GM10248 (cell line): ENCODE data around the gene FSTL5.

Experiments used
- CTCF ChIA-PET: fragments of 300-600 bp; sonication (Branson Sonifier 250); formaldehyde crosslinking; extraction: SDS; loops from one replicate; lab custom pipeline; 2021; ENCODE audit warnings: antibody characterized with exemption; lab: Yijun Ruan, JAX
- POLR2A ChIA-PET: fragments of 350-650 bp; sonication (Branson Sonifier 250); formaldehyde crosslinking; extraction: SDS; loops from one replicate; lab custom pipeline; 2020; ENCODE audit warnings: antibody characterized with exemption; lab: Yijun Ruan, JAX
- DNase-seq: peaks from one replicate; pipeline ENCODE4 v3.0.0; 2012; ENCODE audit errors: extremely low spot score
- TF ChIP-seq, protein P1 (sequence below): IDR thresholded peaks from 2 replicates; pipeline ENCODE4 v1.5.1; 2012; ENCODE audit warnings: mild to moderate bottlenecking, low read depth; ENCODE audit errors: extremely low read depth, missing control alignments, control extremely low read depth

Gene FSTL5

DNA sequence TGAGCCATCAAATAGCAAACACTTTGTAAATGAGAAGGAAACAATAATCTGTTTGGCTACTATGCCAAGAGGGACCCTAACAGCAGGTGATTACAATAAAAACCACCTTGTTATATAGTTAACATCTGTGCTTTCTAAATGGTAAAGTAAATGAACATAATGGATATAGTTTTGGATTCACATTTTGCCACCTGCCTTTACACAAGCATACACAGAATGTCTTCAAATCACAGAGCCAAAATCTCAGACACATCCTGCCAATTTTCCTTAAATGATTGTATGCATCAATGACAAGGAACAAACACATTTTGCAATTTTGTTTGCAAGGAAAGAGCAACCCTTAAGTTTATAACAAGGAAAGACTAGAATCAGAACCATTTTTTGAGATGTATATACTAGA is 334.2 kb downstream of the FSTL5 start:
- no peak for DNase-seq
- TF ChIP-seq, protein P1, sequence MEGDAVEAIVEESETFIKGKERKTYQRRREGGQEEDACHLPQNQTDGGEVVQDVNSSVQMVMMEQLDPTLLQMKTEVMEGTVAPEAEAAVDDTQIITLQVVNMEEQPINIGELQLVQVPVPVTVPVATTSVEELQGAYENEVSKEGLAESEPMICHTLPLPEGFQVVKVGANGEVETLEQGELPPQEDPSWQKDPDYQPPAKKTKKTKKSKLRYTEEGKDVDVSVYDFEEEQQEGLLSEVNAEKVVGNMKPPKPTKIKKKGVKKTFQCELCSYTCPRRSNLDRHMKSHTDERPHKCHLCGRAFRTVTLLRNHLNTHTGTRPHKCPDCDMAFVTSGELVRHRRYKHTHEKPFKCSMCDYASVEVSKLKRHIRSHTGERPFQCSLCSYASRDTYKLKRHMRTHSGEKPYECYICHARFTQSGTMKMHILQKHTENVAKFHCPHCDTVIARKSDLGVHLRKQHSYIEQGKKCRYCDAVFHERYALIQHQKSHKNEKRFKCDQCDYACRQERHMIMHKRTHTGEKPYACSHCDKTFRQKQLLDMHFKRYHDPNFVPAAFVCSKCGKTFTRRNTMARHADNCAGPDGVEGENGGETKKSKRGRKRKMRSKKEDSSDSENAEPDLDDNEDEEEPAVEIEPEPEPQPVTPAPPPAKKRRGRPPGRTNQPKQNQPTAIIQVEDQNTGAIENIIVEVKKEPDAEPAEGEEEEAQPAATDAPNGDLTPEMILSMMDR = no peak
- POLR2A ChIA-PET = no interaction called here

DNA sequence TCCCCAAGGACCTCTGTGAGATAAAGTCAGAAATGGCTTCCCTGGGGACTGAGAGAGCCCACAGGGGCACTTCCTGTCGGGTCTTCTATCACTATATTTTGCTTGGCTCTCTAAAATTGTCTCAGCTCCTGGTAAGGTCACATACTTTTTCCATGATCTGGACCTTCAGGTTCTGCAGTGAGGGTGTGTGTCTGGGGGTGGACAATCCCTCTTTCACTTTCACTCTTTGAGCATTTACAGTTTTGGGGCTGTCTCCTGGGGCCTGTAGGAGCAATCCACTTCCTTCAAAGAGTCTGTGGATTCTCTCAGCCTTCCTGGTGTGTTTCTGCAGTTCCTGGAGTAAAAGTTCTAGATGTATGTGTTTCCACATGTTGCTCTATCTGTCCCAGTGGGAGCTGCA is 335.7 kb downstream of the FSTL5 start:
- ChIA-PET CTCF (interaction anchor here (1.1 to 1.5 kb wide), 2 partner anchors 14 to 24 kb away, joined by 3 read pairs; no protein-coding TSS in a partner anchor), POLR2A (no interaction called here)
- DNase-seq = no peak
- TF ChIP-seq, protein P1 = no peak

More for the DNA sequence above, 334.2 kb downstream of the FSTL5 start:
- CTCF ChIA-PET = no interaction called here

DNA sequence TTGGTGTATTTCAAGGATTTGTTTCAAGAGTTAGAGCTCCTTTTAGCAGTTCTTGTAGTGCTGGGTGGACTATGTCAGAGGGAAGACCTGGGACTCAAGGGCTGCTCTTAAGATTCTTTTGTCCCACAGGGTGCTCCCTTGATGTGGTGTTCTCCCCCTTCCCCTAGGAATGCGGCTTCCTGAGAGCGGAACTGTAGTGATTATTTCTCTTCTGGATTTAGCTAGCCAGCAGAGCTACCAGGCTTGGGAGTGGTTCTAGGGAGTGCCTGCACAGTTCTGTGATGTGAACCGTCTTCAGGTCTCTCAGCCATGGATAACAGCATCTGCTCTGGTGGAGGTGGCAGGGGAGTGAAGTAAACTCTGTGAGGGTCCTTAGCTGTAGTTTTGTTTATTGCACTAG is 336.8 kb downstream of the FSTL5 start:
- TF ChIP-seq, protein P1 = no peak
- CTCF ChIA-PET = interaction anchor here (1.5 kb wide), 1 partner anchor 12 kb away, joined by 3 read pairs; no protein-coding TSS in a partner anchor
- POLR2A ChIA-PET = no interaction called here
- no peak for DNase-seq

DNA sequence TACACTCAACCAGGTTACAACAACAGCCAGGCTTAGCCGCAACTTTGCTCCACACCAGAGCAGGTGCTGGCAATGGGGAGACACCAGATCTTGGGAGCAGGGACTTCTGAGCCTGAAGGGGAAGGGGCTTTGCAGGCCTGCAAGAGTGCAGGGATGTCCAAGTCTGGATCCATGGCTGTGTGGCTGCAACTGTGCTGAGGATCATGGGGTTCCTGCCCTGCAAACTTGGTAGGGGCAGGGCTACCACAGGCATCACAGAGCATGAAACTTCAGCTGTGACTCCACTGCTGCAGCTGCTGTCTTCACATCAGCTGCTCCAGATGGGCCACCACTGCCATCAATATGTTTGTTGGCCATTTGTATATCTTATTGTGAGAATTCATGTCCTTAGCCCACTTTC is 340.4 kb downstream of the FSTL5 start:
- TF ChIP-seq, protein P1 = no peak
- no peak for DNase-seq
- CTCF ChIA-PET = interaction anchor here (1.2 kb wide), 1 partner anchor 9 kb away, joined by 3 read pairs; no protein-coding TSS in a partner anchor
- POLR2A ChIA-PET = no interaction called here

DNA sequence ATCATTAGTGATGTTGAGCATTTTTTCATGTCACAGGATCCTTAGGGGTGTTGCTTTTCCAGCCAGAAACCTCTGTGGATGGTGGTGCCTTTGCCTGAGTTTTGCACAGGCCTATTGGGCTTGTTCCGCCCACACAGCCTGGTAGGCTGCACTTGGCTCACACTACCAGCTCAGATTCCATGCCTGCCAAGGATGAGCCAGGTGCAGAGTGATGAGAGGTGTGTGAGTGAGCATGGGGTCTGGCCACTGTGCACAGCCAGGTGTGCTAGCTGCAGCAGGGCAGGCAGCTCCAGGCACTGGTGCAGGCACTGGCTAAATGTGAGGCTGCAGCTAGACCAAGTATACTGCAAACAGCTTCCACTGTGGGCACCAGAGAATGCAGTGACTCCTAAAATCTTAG is 341.6 kb downstream of the FSTL5 start:
- ChIA-PET CTCF (interaction anchor here (0.9 kb wide), 1 partner anchor 13 kb away, joined by 3 read pairs; no protein-coding TSS in a partner anchor), POLR2A (no interaction called here)
- TF ChIP-seq, protein P1 = no peak
- DNase-seq = no peak

DNA sequence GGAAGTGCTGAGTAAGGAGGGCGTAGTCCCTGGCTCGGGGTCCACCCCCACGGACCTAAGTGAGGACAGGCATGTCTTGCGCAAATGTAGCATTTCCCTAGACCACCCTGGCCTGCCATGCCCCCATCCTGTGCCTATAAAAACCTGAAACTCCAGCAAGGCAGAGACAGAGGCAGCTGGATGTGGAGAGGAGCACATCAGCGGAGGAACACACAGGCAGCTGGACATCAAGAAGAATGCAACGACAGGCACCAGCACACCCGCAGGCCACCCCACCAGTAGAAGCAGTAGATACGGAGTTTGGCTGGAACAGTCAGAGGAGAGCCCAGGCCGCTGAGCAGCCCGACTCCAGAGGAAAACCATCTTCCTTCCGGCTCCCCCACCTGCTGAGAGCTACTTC is 345.9 kb downstream of the FSTL5 start:
- POLR2A ChIA-PET = no interaction called here
- TF ChIP-seq, protein P1 = no peak
- CTCF ChIA-PET = no interaction called here
- DNase-seq = no peak
